HL-60/S4 treated with phorbol 12-myristate 13-acetate at 8.2 ng/mL for 4 days and 3 days (cell line): ENCODE data around the gene ARL6IP6.

ENCODE experiments used
- in situ Hi-C: fragments of 300-500 bp; cut with MboI; formaldehyde crosslinking; loops from 2 replicates; pipeline ENCODE4 v1.15.0; 2022; ENCODE audit warnings: low sequenced_read_pairs

ARL6IP6 gene

DNA sequence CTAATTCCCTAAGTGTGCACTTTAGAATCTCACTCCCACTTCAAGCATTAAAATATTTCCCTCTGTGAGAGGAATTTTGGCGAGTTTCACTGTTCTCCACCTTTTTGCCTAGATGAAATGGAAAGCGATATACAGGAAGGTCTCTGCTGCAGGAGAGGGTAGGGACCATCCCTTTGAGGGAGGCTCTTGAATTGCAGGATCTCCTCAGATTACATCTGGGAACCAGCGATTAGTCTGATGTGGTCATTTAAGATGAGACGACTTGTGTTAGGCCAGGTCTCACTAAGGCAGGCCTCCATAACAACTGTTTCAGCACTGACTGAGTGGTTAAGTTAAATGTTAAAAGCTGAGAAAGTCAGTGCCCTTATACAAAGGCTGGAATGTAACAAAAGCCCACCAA, 74.6 kb downstream of the ARL6IP6 start:
- in situ Hi-C loops, result no loop called here

DNA sequence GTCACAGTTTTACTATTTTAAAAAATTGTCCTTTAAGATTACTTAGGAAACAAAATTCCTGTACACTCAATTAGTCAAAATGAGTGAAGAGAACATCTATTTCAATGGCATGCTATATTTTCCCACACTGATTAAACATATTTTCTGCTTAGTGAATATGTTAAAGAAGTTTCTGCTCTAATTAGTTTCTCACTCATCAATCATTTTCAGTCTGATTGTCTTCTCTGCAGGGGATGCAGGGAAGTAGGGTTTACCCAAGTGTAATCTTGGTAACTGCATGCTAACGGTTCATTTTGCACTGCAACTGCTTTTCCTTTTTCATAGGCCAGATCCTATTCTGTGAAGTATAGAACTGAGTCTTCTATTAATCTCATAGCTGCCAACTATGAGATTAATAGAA, 78.5 kb downstream of the ARL6IP6 start:
- in situ Hi-C loops, result no loop called here

DNA sequence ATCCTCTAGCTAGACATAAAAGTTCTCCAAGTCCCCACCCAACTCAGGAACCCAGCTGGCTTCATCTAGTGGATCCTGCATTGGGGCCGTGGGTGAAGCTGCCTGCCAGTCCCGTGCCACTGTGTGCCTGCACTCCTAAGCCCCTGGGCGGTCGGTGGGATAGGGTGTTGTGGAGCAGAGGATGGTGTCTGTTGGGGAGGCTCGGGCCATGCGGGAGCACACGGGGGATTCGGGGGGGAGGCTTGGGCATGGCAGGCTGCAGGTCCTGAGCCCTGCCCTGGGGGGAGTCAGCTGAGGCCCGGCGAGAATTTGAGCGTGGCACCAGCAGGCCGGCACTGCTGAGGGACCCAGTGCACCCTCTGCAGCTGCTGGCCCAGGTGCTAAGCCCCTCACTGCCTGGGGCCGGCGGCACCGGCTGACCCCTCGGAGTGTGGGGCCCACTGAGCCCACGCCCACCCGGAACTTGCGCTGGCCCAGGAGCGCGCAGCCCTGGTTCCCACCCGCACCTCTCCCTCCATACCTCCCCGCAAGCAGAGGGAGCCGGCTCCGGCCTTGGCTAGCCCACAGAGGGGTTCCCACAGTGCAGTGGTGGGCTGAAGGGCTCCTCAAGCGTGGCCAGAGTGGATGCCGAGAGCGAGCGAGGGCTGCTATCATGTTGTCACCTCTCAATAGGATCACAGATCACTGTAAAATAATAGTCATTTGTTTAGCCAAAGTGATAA, 86.4 kb downstream of the ARL6IP6 start:
- in situ Hi-C loops, result no loop called here

DNA sequence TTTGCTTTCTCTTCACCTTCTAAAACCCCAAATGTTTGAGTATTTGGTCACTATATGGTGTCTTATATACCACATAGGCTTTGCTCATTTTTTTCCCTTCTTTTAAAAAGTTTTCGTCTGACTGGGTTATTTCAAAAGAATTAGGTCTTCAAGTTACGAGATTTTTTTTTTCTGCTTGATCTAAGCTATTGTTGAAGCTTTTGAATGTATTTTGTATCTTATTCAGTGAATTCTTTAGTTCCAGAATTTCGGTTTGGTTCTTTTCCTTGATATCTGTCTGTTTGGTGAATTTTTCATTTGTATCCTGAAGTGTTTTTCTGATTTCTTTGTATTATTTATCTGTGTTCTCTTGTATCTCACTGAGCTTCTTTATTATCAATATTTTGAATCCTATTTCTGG, 93.5 kb downstream of the ARL6IP6 start:
- in situ Hi-C loops, result no loop called here
